PC-3 (cell line): Measurements from ENCODE around the gene PACS1. TPM values are rescaled to one million over a fixed set of nuclear protein-coding genes. Genes with fewer than 3 reads are reported as not detected.

Experiments used
- ATAC-seq: fragments of 200-7000 bp; cut with Tn5 transposase; 2 replicates; pipeline ENCODE4 v1.9.1; 2020; ENCODE audit warnings: mild to moderate bottlenecking, moderate library complexity
- BruUV-seq: library from RNA; stranded (reverse); fragments of 400-500 nt; replicated peaks from 2 replicates; lab custom pipeline; 2021; lab: Mats Ljungman, UMichigan
- CTCF ChIA-PET: fragments of 300-600 bp; sonication (Branson Sonifier 250); formaldehyde crosslinking; loops from one replicate; lab custom pipeline; 2022; ENCODE audit warnings: antibody characterized with exemption; lab: Charles Lee
- POLR2A ChIA-PET: fragments of 300-600 bp; sonication (Branson Sonifier 250); formaldehyde crosslinking; loops from one replicate; lab custom pipeline; 2022; ENCODE audit warnings: antibody characterized with exemption; ENCODE audit not compliant: unreplicated experiment; lab: Charles Lee
- DNase-seq: peaks from one replicate; pipeline ENCODE4 v3.0.0-alpha.2; 2015
- H2AFZ ChIP-seq: fragments of 300-600 bp; sonication (generic); 2 replicates; pipeline ENCODE4 v1.6.0; 2016; ENCODE audit warnings: antibody characterized with exemption, low read length
- H3F3A ChIP-seq: fragments of 300-600 bp; sonication (generic); one replicate; pipeline ENCODE4 v1.6.0; 2017; ENCODE audit warnings: antibody characterized with exemption, low read length, control low read depth, mild to moderate bottlenecking; ENCODE audit not compliant: unreplicated experiment
- H3K27ac ChIP-seq: fragments of 300-600 bp; sonication (generic); 2 replicates; pipeline ENCODE4 v1.5.1; 2016; ENCODE audit warnings: mild to moderate bottlenecking, low read length
- H3K27me3 ChIP-seq: fragments of 300-600 bp; sonication (generic); 2 replicates; pipeline ENCODE4 v1.6.1; 2016; ENCODE audit warnings: low read length, mixed read lengths
- H3K36me3 ChIP-seq: fragments of 300-600 bp; sonication (generic); 2 replicates; pipeline ENCODE4 v1.6.1; 2016; ENCODE audit warnings: low read depth, mixed run types, low read length, mixed read lengths
- H3K4me1 ChIP-seq: fragments of 300-600 bp; sonication (generic); 2 replicates; pipeline ENCODE4 v1.5.1; 2016; ENCODE audit warnings: low read length; ENCODE audit not compliant: insufficient read depth
- H3K4me2 ChIP-seq: fragments of 300-600 bp; sonication (generic); 2 replicates; pipeline ENCODE4 v1.6.0; 2016; ENCODE audit warnings: low read length
- H3K4me3 ChIP-seq: fragments of 300-600 bp; sonication (generic); 2 replicates; pipeline ENCODE4 v1.5.1; 2016; ENCODE audit warnings: mild to moderate bottlenecking, low read length, mixed read lengths
- H3K79me2 ChIP-seq: fragments of 300-600 bp; sonication (generic); 2 replicates; pipeline ENCODE4 v1.6.1; 2017; ENCODE audit warnings: low read length, mixed read lengths
- H3K9ac ChIP-seq: fragments of 300-600 bp; sonication (generic); 2 replicates; pipeline ENCODE4 v1.6.0; 2016; ENCODE audit warnings: mild to moderate bottlenecking, low read length
- H3K9me2 ChIP-seq: fragments of 300-600 bp; sonication (generic); replicated peaks from 2 replicates; pipeline ENCODE4 v1.6.1; 2016; ENCODE audit warnings: mixed run types, low read length, mixed read lengths
- H3K9me3 ChIP-seq: fragments of 300-600 bp; sonication (generic); 2 replicates; pipeline ENCODE4 v1.6.1; 2016; ENCODE audit warnings: low read length, mixed read lengths
- H4K20me1 ChIP-seq: fragments of 300-600 bp; sonication (generic); 2 replicates; pipeline ENCODE4 v1.6.1; 2016; ENCODE audit warnings: low read length, mixed read lengths
- CTCF ChIP-seq: fragments of 300-600 bp; sonication (generic); conservative IDR thresholded peaks from 2 replicates; pipeline ENCODE4 v1.5.1; 2017; ENCODE audit warnings: antibody characterized with exemption, low read depth, mild to moderate bottlenecking, low read length
- EZH2 ChIP-seq: fragments of 300-600 bp; sonication (generic); IDR thresholded peaks from one replicate; pipeline ENCODE4 v1.6.1; 2017; ENCODE audit warnings: antibody characterized with exemption, mild to moderate bottlenecking, low read length; ENCODE audit not compliant: unreplicated experiment
- EZH2phosphoT487 ChIP-seq: fragments of 300-600 bp; sonication (generic); IDR thresholded peaks from 2 replicates; pipeline ENCODE4 v1.6.1; 2018; ENCODE audit warnings: mild to moderate bottlenecking, antibody characterized with exemption, low read length, borderline replicate concordance
- intact Hi-C: fragments of 100-400 bp; cut with micrococcal nuclease; formaldehyde crosslinking; loops from 2 replicates; pipeline ENCODE4 v1.9.0; 2023
- total RNA-seq: library from RNA; depleted of rRNA; stranded (reverse); fragments of >200 nt; gene quantifications from 2 replicates; pipeline ENCODE4 v1.2.3, GENCODE V29; 2014

The PACS1 gene
- total RNA-seq, 1 experiment from 2014 or later: 28.7 TPM

GRCh38 chr11:66071381-66071801, 1.3 kb downstream of the PACS1 start:
- Histone ChIP-seq H3K36me3 (peaks cover 30% of the 10 kb centered on the region), H3K9me3 (no peaks in the 10 kb centered on the region), H3K4me3 (peak overlapping the region; percentile 83), H2AFZ (peak overlapping the region; percentile 63), H3K27ac (no peak overlapping the region), H3K27me3 (no peaks in the 10 kb centered on the region), H3K79me2 (peaks cover 44% of the 10 kb centered on the region), H3K9me2 (no peaks in the 10 kb centered on the region), H3F3A (peaks cover 11% of the 10 kb centered on the region), H4K20me1 (no peaks in the 10 kb centered on the region), H3K4me2 (peak overlapping the region; percentile 85), H3K4me1 (peaks cover 25% of the 10 kb centered on the region), H3K9ac (peak overlapping the region; percentile 39; the same call in 1 of the 2 replicates)
- no peak for TF ChIP-seq EZH2phosphoT487
- no peak for TF ChIP-seq EZH2
- TF ChIP-seq CTCF: no peak
- CTCF ChIA-PET: interaction anchor here (0.5 kb wide), 1 partner anchor 55 kb away, joined by 4 read pairs; no protein-coding TSS in a partner anchor
- intact Hi-C loops: loop anchor here (2.0 to 5.0 kb wide), 2 partner anchors 41 to 63 kb away; no protein-coding TSS in a partner anchor
- TSS peak; percentile 28 for BruUV-seq
- POLR2A ChIA-PET: no interaction called here
- DNase-seq (no peak), ATAC-seq (no peak)

- TF ChIP-seq EZH2: no peak
- H3F3A ChIP-seq: peaks cover 11% of the 10 kb centered on the region
- H3K27ac ChIP-seq: no peak overlapping the region
- CTCF ChIA-PET: no interaction called here
- H4K20me1 ChIP-seq: no peaks in the 10 kb centered on the region
- H3K9me2 ChIP-seq: no peaks in the 10 kb centered on the region
- no peaks in the 10 kb centered on the region for H3K27me3 ChIP-seq
- H2AFZ ChIP-seq: no peak overlapping the region
- POLR2A ChIA-PET: no interaction called here
- peak overlapping the region; percentile 85 for H3K4me2 ChIP-seq
- no peak overlapping the region for H3K9ac ChIP-seq
- H3K4me1 ChIP-seq: peaks cover 25% of the 10 kb centered on the region
- intact Hi-C loops: loop anchor here (5.0 kb wide), 1 partner anchor 40 kb away; no protein-coding TSS in a partner anchor
- H3K4me3 ChIP-seq: peak overlapping the region; percentile 83
- ATAC-seq (no peak), DNase-seq (no peak)
- peaks cover 23% of the 10 kb centered on the region for H3K36me3 ChIP-seq
- no peaks in the 10 kb centered on the region for H3K9me3 ChIP-seq
- H3K79me2 ChIP-seq: peaks cover 50% of the 10 kb centered on the region
- BruUV-seq: no TSS peak
These were observed 2.0 kb downstream of the PACS1 start for GRCh38 chr11:66072081-66072480.

- ATAC-seq: no peak
- H4K20me1 ChIP-seq: no peaks in the 10 kb centered on the region
- no peak for TF ChIP-seq EZH2phosphoT487
- no peak for TF ChIP-seq CTCF
- TF ChIP-seq EZH2: no peak
- no peaks in the 10 kb centered on the region for H3K9me3 ChIP-seq
- CTCF ChIA-PET: no interaction called here
- no peak overlapping the region for H3K4me3 ChIP-seq
- POLR2A ChIA-PET: no interaction called here
- no peaks in the 10 kb centered on the region for H3K9me2 ChIP-seq
- peaks cover 51% of the 10 kb centered on the region for H3K79me2 ChIP-seq
- H3K9ac ChIP-seq: no peak overlapping the region
- no peak for DNase-seq
- H3K4me2 ChIP-seq: peak overlapping the region; percentile 85; the same call in 1 of the 2 replicates
- H3F3A ChIP-seq: peaks cover 11% of the 10 kb centered on the region
- BruUV-seq: no TSS peak
- H3K27me3 ChIP-seq: no peaks in the 10 kb centered on the region
- peaks cover 25% of the 10 kb centered on the region for H3K4me1 ChIP-seq
- no peak overlapping the region for H2AFZ ChIP-seq
- intact Hi-C loops: loop anchor here (5.0 kb wide), 1 partner anchor 40 kb away; no protein-coding TSS in a partner anchor
- H3K36me3 ChIP-seq: peaks cover 19% of the 10 kb centered on the region
- no peak overlapping the region for H3K27ac ChIP-seq
These were observed 2.4 kb downstream of the PACS1 start for GRCh38 chr11:66072518-66072917.
